K562 (cell line): ENCODE results near the gene RNPEP. TPM values are rescaled to one million over a fixed set of nuclear protein-coding genes. Genes with fewer than 3 reads are reported as not detected.

Experiments used
- ATAC-seq: fragments of 200-7000 bp; cut with Tn5 transposase; 3 replicates; pipeline ENCODE4 v1.9.1; 2020; ENCODE audit warnings: moderate library complexity
- BruUV-seq: library from RNA; stranded (reverse); fragments of 400-500 nt; replicated peaks from 2 replicates; lab custom pipeline; 2021; lab: Mats Ljungman, UMichigan
- CTCF ChIA-PET: fragments of 300-600 bp; formaldehyde crosslinking; extraction: SDS; loops from one replicate; lab custom pipeline; 2021; ENCODE audit warnings: low intra/inter-chr PET ratio; lab: Yijun Ruan, JAX
- POLR2A ChIA-PET: fragments of 300-600, 350-650 bp; sonication (Branson Sonifier 250); formaldehyde crosslinking; extraction: SDS; loops from one replicate; lab custom pipeline; 2021; ENCODE audit warnings: antibody characterized with exemption, inconsistent platforms; lab: Yijun Ruan, JAX
- DNase-seq, 4 experiments: peaks; one replicate each; pipeline versions ENCODE4 v3.0.0 to v3.0.0-alpha.2; 2011 to 2018; ENCODE audit warnings: low spot score in 3 of 4, mixed read lengths in 3 of 4; ENCODE audit errors: extremely low read depth in 1 of 4
- FAIRE-seq: peaks from 2 replicates; lab custom pipeline; 2011; peaks lifted over from hg19 to GRCh38; lab: Jason Lieb, UNC
- H2AFZ ChIP-seq: 2 replicates; pipeline ENCODE4 v1.6.0; 2011; ENCODE audit warnings: low read depth, low read length, control low read depth, inconsistent platforms
- H3K27ac ChIP-seq: fragments of 200-600 bp; 3 replicates; pipeline ENCODE4 v1.8.0; 2011; ENCODE audit warnings: low read depth, mild to moderate bottlenecking, control low read depth, inconsistent platforms, low read length, moderate library complexity, mixed read lengths; ENCODE audit errors: extremely low read depth
- H3K27me3 ChIP-seq, 2 experiments: fragments of 300-600 bp in 1 of 2; 2 replicates in 1 of 2; 3 replicates in 1 of 2; pipeline versions ENCODE4 v1.6.0 to v1.8.0; 2011; ENCODE audit warnings: inconsistent platforms in 2 of 2, low read length in 2 of 2, mild to moderate bottlenecking in 1 of 2, mixed read lengths in 1 of 2, moderate library complexity in 1 of 2; ENCODE audit not compliant: control insufficient read depth in 2 of 2, insufficient read depth in 2 of 2
- H3K36me3 ChIP-seq: fragments of 300-600 bp; 3 replicates; pipeline ENCODE4 v1.8.0; 2011; ENCODE audit warnings: mild to moderate bottlenecking, low read length, inconsistent platforms; ENCODE audit not compliant: control insufficient read depth, insufficient read depth
- H3K4me1 ChIP-seq, 2 experiments: fragments of 200-600 bp in 1 of 2; replicated peaks in 1 of 2; 2 replicates in 1 of 2; 3 replicates in 1 of 2; pipeline versions ENCODE4 v1.5.1 to v1.8.0; 2011; ENCODE audit warnings: inconsistent platforms in 2 of 2, low read length in 2 of 2, mild to moderate bottlenecking in 1 of 2, mixed read lengths in 1 of 2, moderate library complexity in 1 of 2; ENCODE audit not compliant: control insufficient read depth in 2 of 2, insufficient read depth in 2 of 2
- H3K4me2 ChIP-seq: 2 replicates; pipeline ENCODE4 v1.6.1; 2011; ENCODE audit warnings: low read length, control low read depth, inconsistent platforms, mixed read lengths; ENCODE audit not compliant: insufficient read depth
- H3K4me3 ChIP-seq: fragments of 200-600 bp; sonication (generic), shearing (Covaris generic); 2 replicates; pipeline ENCODE4 v1.5.1; 2016; ENCODE audit warnings: control low read depth, inconsistent platforms
- H3K79me2 ChIP-seq: fragments of 200-600 bp; 3 replicates; pipeline ENCODE4 v1.8.0; 2011; ENCODE audit warnings: low read length, inconsistent platforms; ENCODE audit not compliant: control insufficient read depth, insufficient read depth
- H3K9ac ChIP-seq, 2 experiments: 2 replicates each; pipeline versions ENCODE4 v1.6.0 to v1.6.1; 2011; ENCODE audit warnings: low read depth in 2 of 2, low read length in 2 of 2, control low read depth in 1 of 2, inconsistent platforms in 1 of 2, mild to moderate bottlenecking in 1 of 2, mixed read lengths in 1 of 2; ENCODE audit not compliant: insufficient read depth in 1 of 2
- H3K9me1 ChIP-seq: one replicate; pipeline ENCODE4 v1.6.0; 2011; ENCODE audit warnings: inconsistent platforms, mild to moderate bottlenecking, low read length, moderate library complexity; ENCODE audit not compliant: control insufficient read depth, insufficient read depth
- H3K9me3 ChIP-seq: replicated peaks from 2 replicates; pipeline ENCODE4 v1.5.1; 2011; ENCODE audit warnings: low read depth, low read length, inconsistent platforms; ENCODE audit not compliant: control insufficient read depth, insufficient read depth
- H4K20me1 ChIP-seq: replicated peaks from 2 replicates; pipeline ENCODE4 v1.6.1; 2011; ENCODE audit warnings: low read length, inconsistent platforms, mixed read lengths; ENCODE audit not compliant: control insufficient read depth, insufficient read depth
- ARID1B ChIP-seq: fragments of 450-650 bp; IDR thresholded peaks from 2 replicates; pipeline ENCODE4 v1.6.1; 2016; ENCODE audit warnings: antibody characterized with exemption, mild to moderate bottlenecking, inconsistent platforms
- BDP1 ChIP-seq: IDR thresholded peaks from 3 replicates; pipeline ENCODE4 v1.6.1; 2011; ENCODE audit not compliant: insufficient read length, insufficient read depth
- ESRRA ChIP-seq: fragments of 450-650 bp; IDR thresholded peaks from 2 replicates; pipeline ENCODE4 v1.6.1; 2014; ENCODE audit warnings: low read depth, mild to moderate bottlenecking, moderate library complexity, borderline replicate concordance
- FOSL1 ChIP-seq: fragments of 200-800 bp; sonication (Bioruptor generic); conservative IDR thresholded peaks from 2 replicates; pipeline ENCODE4 v1.6.1; 2016; ENCODE audit warnings: missing genetic modification characterization, missing compliant biosample characterization
- HNRNPLL ChIP-seq: fragments of 200-400 bp; formaldehyde crosslinking; IDR thresholded peaks from 2 replicates; pipeline ENCODE4 v1.6.1; 2017; ENCODE audit warnings: low read length, low read depth, mild to moderate bottlenecking; ENCODE audit not compliant: poor library complexity, severe bottlenecking
- KDM1A ChIP-seq, 2 experiments: fragments of 450-650 bp; IDR thresholded peaks; 2 replicates each; pipeline ENCODE4 v1.6.1; 2016; ENCODE audit warnings: mild to moderate bottlenecking in 2 of 2
- MAFF ChIP-seq: IDR thresholded peaks from 2 replicates; pipeline ENCODE4 v1.6.1; 2012; ENCODE audit warnings: low read length, improper control_type of control experiment
- NR1H2 ChIP-seq: sonication (generic); formaldehyde crosslinking; IDR thresholded peaks from 2 replicates; pipeline ENCODE4 v1.4.0; 2020; ENCODE audit warnings: mild to moderate bottlenecking, missing genetic modification reagents
- PTRF ChIP-seq: fragments of 450-650 bp; IDR thresholded peaks from 2 replicates; pipeline ENCODE4 v1.6.1; 2016; ENCODE audit warnings: mild to moderate bottlenecking, missing genetic modification characterization, missing compliant biosample characterization
- SETDB1 ChIP-seq: IDR thresholded peaks from one replicate; pipeline ENCODE4 v1.6.1; 2012; ENCODE audit warnings: low read length, control low read depth, inconsistent platforms
- SIRT6 ChIP-seq: IDR thresholded peaks from one replicate; pipeline ENCODE4 v1.6.1; 2012; ENCODE audit warnings: low read depth, mild to moderate bottlenecking, control low read depth, inconsistent platforms, low read length, moderate library complexity
- SMARCB1 ChIP-seq: IDR thresholded peaks from 2 replicates; pipeline ENCODE4 v1.6.1; 2011; ENCODE audit warnings: improper control_type of control experiment, low read depth; ENCODE audit not compliant: insufficient read length
- THRAP3 ChIP-seq: fragments of 450-650 bp; IDR thresholded peaks from 2 replicates; pipeline ENCODE4 v1.6.1; 2016; ENCODE audit warnings: mild to moderate bottlenecking, inconsistent platforms, borderline replicate concordance
- ZNF324 ChIP-seq: fragments of 250-450 bp; sonication (Bioruptor Pico); IDR thresholded peaks from 2 replicates; pipeline ENCODE4 v1.4.0; 2020; ENCODE audit warnings: mild to moderate bottlenecking
- ZNF583 ChIP-seq: fragments of 250-450 bp; sonication (Bioruptor Pico); IDR thresholded peaks from 2 replicates; pipeline ENCODE4 v1.4.0; 2020
- ZNF766 ChIP-seq: fragments of 200-800 bp; sonication (Bioruptor generic); conservative IDR thresholded peaks from 2 replicates; pipeline ENCODE4 v1.6.1; 2016; ENCODE audit warnings: missing genetic modification characterization, missing compliant biosample characterization
- WGBS: fragments of 100-300 bp; shearing (Covaris generic); methylation state at CpG from one replicate; pipeline ENCODE4 v1.1.6; 2016; ENCODE audit warnings: low coverage, mixed read lengths; ENCODE audit not compliant: insufficient coverage; ENCODE audit errors: missing lambda C conversion rate; 5-methylcytosine and 5-hydroxymethylcytosine counted together
- in situ Hi-C: fragments of 300-500 bp; cut with MboI; formaldehyde crosslinking; loops from 4 replicates; pipeline ENCODE4 v1.15.0; 2018; ENCODE audit warnings: inconsistent platforms, mixed read lengths
- intact Hi-C: fragments of 100-400 bp; cut with micrococcal nuclease; formaldehyde crosslinking; loops from 2 replicates; pipeline ENCODE4 v1.14.2; 2022
- polyA plus RNA-seq, 8 experiments: library from polyadenylated mRNA; depleted of rRNA in 4 of 8; stranded (reverse) in 5 of 8; unstranded in 3 of 8; fragments of >200 nt; fragmentation: Nextera tagmentation in 2 of 8; fragmentation: Illumina TruSeq in 1 of 8; extraction: Ambion mirVana in 2 of 8; extraction: Trizol in 1 of 8; gene quantifications; 2 replicates each; pipeline versions ENCODE4 v1.2.1 to v1.2.3, GENCODE V29; 2011 to 2014; ENCODE audit warnings: inconsistent platforms in 1 of 8, missing spikeins in 1 of 8
- total RNA-seq, 7 experiments: library from RNA; depleted of rRNA in 6 of 7; stranded (reverse); fragments of >200 nt in 6 of 7; fragmentation: Illumina TruSeq in 2 of 7; extraction: Trizol in 2 of 7; gene quantifications; 2 replicates each; pipeline versions ENCODE4 v1.2.1 to v1.2.3, GENCODE V29; 2011 to 2021; ENCODE audit warnings: low replicate concordance in 1 of 7
- TF ChIP-seq, protein P1 (sequence below): fragments of 250-450 bp; sonication (Bioruptor Pico); IDR thresholded peaks from 2 replicates; pipeline ENCODE4 v1.4.0; 2020
- TF ChIP-seq, protein P2 (sequence below), 2 experiments: fragments of 450-650 bp in 1 of 2; sonication (generic) in 1 of 2; formaldehyde crosslinking in 1 of 2; IDR thresholded peaks in 1 of 2; conservative IDR thresholded peaks in 1 of 2; 2 replicates each; pipeline versions ENCODE4 v1.6.1 to v1.8.1; 2016 to 2023; ENCODE audit warnings: mild to moderate bottlenecking in 2 of 2, moderate library complexity in 2 of 2, inconsistent platforms in 1 of 2, missing genetic modification reagents in 1 of 2
- TF ChIP-seq, protein P3 (sequence below): fragments of 150-350 bp; conservative IDR thresholded peaks from 2 replicates; pipeline ENCODE4 v1.6.1; 2014; ENCODE audit warnings: low read length

RNPEP gene
- total and polyA plus RNA-seq, 9 of the 15 experiments (the other 6 are each of a cell fraction or from before 2014, with no cell fraction given): 27.5 to 131 (median 63.4) TPM

DNA sequence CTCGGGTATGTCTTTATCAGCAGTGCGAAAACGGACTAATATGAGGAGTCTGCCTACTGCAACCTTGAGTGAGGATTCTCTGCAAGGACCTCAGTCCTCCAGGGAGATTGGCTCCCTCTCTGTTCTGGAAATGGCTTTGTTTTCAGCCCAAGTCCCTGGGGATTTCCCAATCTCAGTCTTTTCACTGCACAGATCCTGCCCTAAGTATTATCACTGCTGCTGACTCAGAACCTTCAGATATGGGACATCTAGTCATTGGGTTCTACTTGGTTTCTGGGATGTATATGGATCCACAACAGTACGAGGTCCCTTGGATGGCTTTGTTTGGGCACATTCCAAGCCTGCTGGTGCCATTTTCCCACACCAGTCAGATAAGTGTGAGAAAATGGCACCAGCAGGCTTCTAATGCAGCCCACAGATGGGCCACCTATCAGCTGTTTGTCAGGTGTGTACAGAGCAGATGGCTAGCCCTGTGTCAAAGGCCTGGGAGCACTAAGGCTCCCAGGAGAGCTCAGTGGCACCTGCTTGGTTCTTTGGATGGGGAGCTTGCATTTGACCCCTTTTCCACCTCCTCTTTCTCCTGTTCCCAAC is 55.4 kb downstream of the RNPEP start:
- H3K36me3 ChIP-seq: no peaks in the 10 kb centered on the region
- H3K79me2 ChIP-seq: no peaks in the 10 kb centered on the region
- H2AFZ ChIP-seq: no peak overlapping the region
- FAIRE-seq (no peak), ATAC-seq (no peak), DNase-seq (peak in 1 of 4 experiments; percentile 8)
- WGBS: 19% methylated on average over 4 of the region's 4 CpGs
- H3K4me2 ChIP-seq: no peak overlapping the region
- H3K9ac ChIP-seq: no peak overlapping the region
- H3K4me3 ChIP-seq: no peak overlapping the region
- no TSS peak for BruUV-seq
- H3K27me3 ChIP-seq: peaks cover 13% of the 10 kb centered on the region in 2 experiments; a peak in 4 of 5 replicates
- ChIA-PET POLR2A (no interaction called here), CTCF (no interaction called here)
- H3K27ac ChIP-seq: no peak overlapping the region
- in situ Hi-C loops: no loop called here
- intact Hi-C loops: no loop called here
- H3K9me3 ChIP-seq: no peaks in the 10 kb centered on the region
- 0 out of 2 replicates have a peak, but pooled peaks cover 3% of the 10 kb centered on the region for H4K20me1 ChIP-seq
- H3K9me1 ChIP-seq: no peaks in the 10 kb centered on the region
- peaks cover 6 to 9% of the 10 kb centered on the region in 2 experiments; a peak in 4 of 5 replicates for H3K4me1 ChIP-seq
- TF ChIP-seq, protein P1, sequence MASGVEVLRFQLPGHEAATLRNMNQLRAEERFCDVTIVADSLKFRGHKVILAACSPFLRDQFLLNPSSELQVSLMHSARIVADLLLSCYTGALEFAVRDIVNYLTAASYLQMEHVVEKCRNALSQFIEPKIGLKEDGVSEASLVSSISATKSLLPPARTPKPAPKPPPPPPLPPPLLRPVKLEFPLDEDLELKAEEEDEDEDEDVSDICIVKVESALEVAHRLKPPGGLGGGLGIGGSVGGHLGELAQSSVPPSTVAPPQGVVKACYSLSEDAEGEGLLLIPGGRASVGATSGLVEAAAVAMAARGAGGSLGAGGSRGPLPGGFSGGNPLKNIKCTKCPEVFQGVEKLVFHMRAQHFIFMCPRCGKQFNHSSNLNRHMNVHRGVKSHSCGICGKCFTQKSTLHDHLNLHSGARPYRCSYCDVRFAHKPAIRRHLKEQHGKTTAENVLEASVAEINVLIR (CRISPR knock-in tag): no peak
- TF ChIP-seq KDM1A (IDR thresholded peaks at IDR 0.05) (peak; percentile 31 to 56; a peak in 3 of 4 replicates), BDP1 (no peak), SMARCB1 (no peak), ZNF583 (no peak), SETDB1 (no peak), ZNF766 (CRISPR knock-in tag) (no peak), HNRNPLL (no peak), FOSL1 (tag) (0 out of 2 replicates have a peak, but pooled peaks have one; percentile 30), NR1H2 (CRISPR knock-in tag) (no peak), ARID1B (no peak), ESRRA (no peak), SIRT6 (no peak), PTRF (tag) (no peak), MAFF (no peak), THRAP3 (no peak), ZNF324 (CRISPR knock-in tag) (no peak)
- TF ChIP-seq, protein P2, sequence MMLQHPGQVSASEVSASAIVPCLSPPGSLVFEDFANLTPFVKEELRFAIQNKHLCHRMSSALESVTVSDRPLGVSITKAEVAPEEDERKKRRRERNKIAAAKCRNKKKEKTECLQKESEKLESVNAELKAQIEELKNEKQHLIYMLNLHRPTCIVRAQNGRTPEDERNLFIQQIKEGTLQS (IDR thresholded peaks at IDR 0.05): 0 out of 2 replicates have a peak, but pooled peaks have one; percentile 10
- TF ChIP-seq, protein P2 (CRISPR knock-in tag; conservative IDR thresholded peaks at IDR 0.05): no peak
- TF ChIP-seq, protein P3, sequence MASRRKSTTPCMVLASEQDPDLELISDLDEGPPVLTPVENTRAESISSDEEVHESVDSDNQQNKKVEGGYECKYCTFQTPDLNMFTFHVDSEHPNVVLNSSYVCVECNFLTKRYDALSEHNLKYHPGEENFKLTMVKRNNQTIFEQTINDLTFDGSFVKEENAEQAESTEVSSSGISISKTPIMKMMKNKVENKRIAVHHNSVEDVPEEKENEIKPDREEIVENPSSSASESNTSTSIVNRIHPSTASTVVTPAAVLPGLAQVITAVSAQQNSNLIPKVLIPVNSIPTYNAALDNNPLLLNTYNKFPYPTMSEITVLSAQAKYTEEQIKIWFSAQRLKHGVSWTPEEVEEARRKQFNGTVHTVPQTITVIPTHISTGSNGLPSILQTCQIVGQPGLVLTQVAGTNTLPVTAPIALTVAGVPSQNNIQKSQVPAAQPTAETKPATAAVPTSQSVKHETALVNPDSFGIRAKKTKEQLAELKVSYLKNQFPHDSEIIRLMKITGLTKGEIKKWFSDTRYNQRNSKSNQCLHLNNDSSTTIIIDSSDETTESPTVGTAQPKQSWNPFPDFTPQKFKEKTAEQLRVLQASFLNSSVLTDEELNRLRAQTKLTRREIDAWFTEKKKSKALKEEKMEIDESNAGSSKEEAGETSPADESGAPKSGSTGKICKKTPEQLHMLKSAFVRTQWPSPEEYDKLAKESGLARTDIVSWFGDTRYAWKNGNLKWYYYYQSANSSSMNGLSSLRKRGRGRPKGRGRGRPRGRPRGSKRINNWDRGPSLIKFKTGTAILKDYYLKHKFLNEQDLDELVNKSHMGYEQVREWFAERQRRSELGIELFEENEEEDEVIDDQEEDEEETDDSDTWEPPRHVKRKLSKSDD: no peak
